H1 (cell line): ENCODE results near the gene PTPRT. TPM values are rescaled to one million over a fixed set of nuclear protein-coding genes. Genes with fewer than 3 reads are reported as not detected.

ENCODE experiments used
- CTCF ChIA-PET: fragments of 300-600 bp; sonication (Branson Sonifier 250); formaldehyde crosslinking; loops from one replicate; lab custom pipeline; 2021; ENCODE audit not compliant: partially characterized antibody; lab: Charles Lee
- POLR2A ChIA-PET: fragments of 300-600 bp; sonication (Branson Sonifier 250); formaldehyde crosslinking; loops from one replicate; lab custom pipeline; 2021; ENCODE audit warnings: inconsistent platforms; ENCODE audit not compliant: partially characterized antibody; lab: Charles Lee
- DNase-seq, 2 experiments: peaks; one replicate each; pipeline versions ENCODE4 v3.0.0 to v3.0.0-alpha.2; 2010 to 2022; ENCODE audit warnings: low spot score in 2 of 2, low read depth in 1 of 2, mixed read lengths in 1 of 2
- FAIRE-seq: peaks from 2 replicates; lab custom pipeline; 2011; peaks lifted over from hg19 to GRCh38; lab: Jason Lieb, UNC
- H2AFZ ChIP-seq: 2 replicates; pipeline ENCODE4 v1.8.1; 2012; ENCODE audit warnings: low read length, inconsistent platforms
- H2AK5ac ChIP-seq: 2 replicates; pipeline ENCODE4 v1.6.1; 2013; ENCODE audit warnings: low read depth, low read length
- H2BK120ac ChIP-seq: replicated peaks from 2 replicates; pipeline ENCODE3; 2013; ENCODE audit warnings: low read depth, low read length, inconsistent platforms
- H2BK12ac ChIP-seq: 2 replicates; pipeline ENCODE4 v1.6.1; 2013; ENCODE audit warnings: low read depth, low read length
- H2BK15ac ChIP-seq: 2 replicates; pipeline ENCODE4 v1.6.1; 2013; ENCODE audit warnings: low read length
- H2BK20ac ChIP-seq: 2 replicates; pipeline ENCODE4 v1.6.1; 2013; ENCODE audit warnings: low read length
- H2BK5ac ChIP-seq: 2 replicates; pipeline ENCODE4 v1.6.1; 2013; ENCODE audit warnings: low read depth, low read length
- H3K14ac ChIP-seq: 2 replicates; pipeline ENCODE4 v1.6.1; 2013; ENCODE audit warnings: inconsistent platforms; ENCODE audit not compliant: insufficient read length
- H3K18ac ChIP-seq: 2 replicates; pipeline ENCODE4 v1.6.1; 2013; ENCODE audit warnings: low read length; ENCODE audit errors: extremely low read depth
- H3K23ac ChIP-seq: 2 replicates; pipeline ENCODE4 v1.6.1; 2013; ENCODE audit warnings: inconsistent platforms; ENCODE audit not compliant: insufficient read length
- H3K23me2 ChIP-seq: 2 replicates; pipeline ENCODE4 v1.6.1; 2013; ENCODE audit warnings: low read depth, low read length
- H3K27ac ChIP-seq: 2 replicates; pipeline ENCODE4 v1.6.1; 2011; ENCODE audit warnings: low read depth, low read length, inconsistent platforms
- H3K27me3 ChIP-seq, 4 experiments: replicated peaks in 1 of 4; 1 replicate in 1 of 4; 2 replicates in 3 of 4; pipeline versions ENCODE4 v1.6.1 to v1.8.1; 2011 to 2013; ENCODE audit warnings: low read length in 3 of 4, mild to moderate bottlenecking in 3 of 4, inconsistent platforms in 2 of 4, mixed read lengths in 2 of 4, moderate library complexity in 1 of 4; ENCODE audit not compliant: control insufficient read depth in 3 of 4, insufficient read depth in 3 of 4; ENCODE audit errors: extremely low read depth in 1 of 4
- H3K36me3 ChIP-seq, 4 experiments: 2 replicates each; pipeline versions ENCODE4 v1.6.1 to v1.8.1; 2011 to 2013; ENCODE audit warnings: mild to moderate bottlenecking in 4 of 4, low read length in 3 of 4, moderate library complexity in 2 of 4, control low read depth in 1 of 4, inconsistent platforms in 1 of 4; ENCODE audit not compliant: insufficient read depth in 4 of 4, control insufficient read depth in 2 of 4
- H3K4ac ChIP-seq: replicated peaks from 2 replicates; pipeline ENCODE3; 2013; ENCODE audit warnings: low read length, low read depth, mixed read lengths, inconsistent platforms; ENCODE audit not compliant: insufficient read length
- H3K4me1 ChIP-seq, 4 experiments: replicated peaks in 1 of 4; 1 replicate in 1 of 4; 2 replicates in 3 of 4; pipeline versions ENCODE4 v1.6.1 to v1.8.1; 2011 to 2013; ENCODE audit warnings: low read length in 3 of 4, inconsistent platforms in 2 of 4, mixed read lengths in 1 of 4; ENCODE audit not compliant: insufficient read depth in 4 of 4, control insufficient read depth in 3 of 4
- H3K4me2 ChIP-seq, 2 experiments: 2 replicates each; pipeline versions ENCODE4 v1.6.1 to v1.8.1; 2011 to 2013; ENCODE audit warnings: low read depth in 2 of 2, low read length in 2 of 2, control low read depth in 1 of 2, inconsistent platforms in 1 of 2, mild to moderate bottlenecking in 1 of 2; ENCODE audit not compliant: insufficient read depth in 1 of 2
- H3K4me3 ChIP-seq, 4 experiments: fragments of 200-600, 300-600 bp in 1 of 4; sonication (generic), shearing (Covaris generic), sonication (Bioruptor Twin) in 1 of 4; 2 replicates each; pipeline versions ENCODE4 v1.5.1 to v1.8.1; 2011 to 2016; ENCODE audit warnings: low read length in 4 of 4, low read depth in 3 of 4, control low read depth in 2 of 4, inconsistent platforms in 2 of 4, mild to moderate bottlenecking in 2 of 4, mixed read lengths in 1 of 4, moderate library complexity in 1 of 4; ENCODE audit not compliant: insufficient read depth in 2 of 4; ENCODE audit errors: extremely low read depth in 1 of 4
- H3K56ac ChIP-seq: replicated peaks from 2 replicates; pipeline ENCODE3; 2013; ENCODE audit warnings: low read depth, mild to moderate bottlenecking, mixed read lengths, low read length, inconsistent platforms; ENCODE audit not compliant: insufficient read length
- H3K79me1 ChIP-seq: 2 replicates; pipeline ENCODE4 v1.6.1; 2013; ENCODE audit warnings: low read depth, low read length, control low read depth
- H3K79me2 ChIP-seq, 2 experiments: 2 replicates each; pipeline versions ENCODE4 v1.6.1 to v1.8.1; 2012 to 2013; ENCODE audit warnings: low read length in 2 of 2, mild to moderate bottlenecking in 2 of 2, inconsistent platforms in 1 of 2; ENCODE audit not compliant: insufficient read depth in 2 of 2, control insufficient read depth in 1 of 2
- H3K9ac ChIP-seq, 4 experiments: replicated peaks in 1 of 4; 1 replicate in 1 of 4; 2 replicates in 3 of 4; pipeline versions ENCODE4 v1.6.1 to v1.8.1; 2011 to 2013; ENCODE audit warnings: low read depth in 3 of 4, low read length in 3 of 4, control low read depth in 2 of 4, mild to moderate bottlenecking in 2 of 4, moderate library complexity in 2 of 4, inconsistent platforms in 1 of 4; ENCODE audit errors: extremely low read depth in 1 of 4
- H3K9me3 ChIP-seq, 2 experiments: 2 replicates each; pipeline versions ENCODE4 v1.6.1 to v1.8.1; 2012 to 2013; ENCODE audit warnings: mild to moderate bottlenecking in 2 of 2, moderate library complexity in 2 of 2, control low read depth in 1 of 2, inconsistent platforms in 1 of 2, low read depth in 1 of 2, low read length in 1 of 2, mixed read lengths in 1 of 2; ENCODE audit not compliant: insufficient read depth in 2 of 2
- H4K20me1 ChIP-seq, 2 experiments: replicated peaks in 1 of 2; 2 replicates each; pipeline versions ENCODE3 to v1.8.1; 2011 to 2013; ENCODE audit warnings: inconsistent platforms in 2 of 2, low read length in 2 of 2, mild to moderate bottlenecking in 1 of 2; ENCODE audit not compliant: insufficient read depth in 2 of 2, control insufficient read depth in 1 of 2
- H4K5ac ChIP-seq: 2 replicates; pipeline ENCODE4 v1.6.1; 2013; ENCODE audit warnings: low read length, low read depth, mixed read lengths, inconsistent platforms; ENCODE audit not compliant: insufficient read length
- H4K8ac ChIP-seq: 2 replicates; pipeline ENCODE4 v1.8.0; 2013; ENCODE audit warnings: mild to moderate bottlenecking, moderate library complexity, low read length, inconsistent platforms; ENCODE audit not compliant: insufficient read depth; ENCODE audit errors: extremely low read depth
- H4K91ac ChIP-seq: replicated peaks from 2 replicates; pipeline ENCODE3; 2013; ENCODE audit warnings: low read length, mixed read lengths, inconsistent platforms; ENCODE audit not compliant: insufficient read length
- BCL11A ChIP-seq, 2 experiments: IDR thresholded peaks; one replicate each; pipeline ENCODE4 v1.6.1; 2011; ENCODE audit warnings: low read depth in 2 of 2, low read length in 2 of 2, mild to moderate bottlenecking in 2 of 2
- GABPA ChIP-seq: IDR thresholded peaks from 2 replicates; pipeline ENCODE4 v1.6.1; 2011; ENCODE audit warnings: mild to moderate bottlenecking, low read length, moderate library complexity, borderline replicate concordance; ENCODE audit not compliant: insufficient read depth
- JUN ChIP-seq: IDR thresholded peaks from 2 replicates; pipeline ENCODE4 v1.6.1; 2011; ENCODE audit warnings: low read depth, mild to moderate bottlenecking, improper control_type of control experiment, low read length
- KDM4A ChIP-seq: IDR thresholded peaks from one replicate; pipeline ENCODE4 v1.7.1; 2012; ENCODE audit warnings: low read depth, mild to moderate bottlenecking, moderate library complexity, low read length, inconsistent platforms; ENCODE audit not compliant: severe bottlenecking
- NANOG ChIP-seq: IDR thresholded peaks from 2 replicates; pipeline ENCODE4 v1.6.1; 2011; ENCODE audit warnings: low read length, low read depth, mild to moderate bottlenecking, inconsistent platforms; ENCODE audit not compliant: insufficient read depth, poor library complexity, severe bottlenecking
- RFX5 ChIP-seq: IDR thresholded peaks from 2 replicates; pipeline ENCODE4 v1.6.1; 2011; ENCODE audit warnings: low read depth, low read length, improper control_type of control experiment, borderline replicate concordance
- SP4 ChIP-seq: IDR thresholded peaks from 2 replicates; pipeline ENCODE4 v1.6.1; 2012; ENCODE audit warnings: low read length, inconsistent platforms
- WGBS, 2 experiments: shearing (Covaris generic) in 1 of 2; methylation state at CpG; one replicate each; pipeline versions ENCODE4 v1.1.6 to v1.1.7; 2013 to 2015; ENCODE audit warnings: low lambda C conversion rate in 2 of 2, mixed read lengths in 2 of 2, inconsistent platforms in 1 of 2, low coverage in 1 of 2, missing lambda C conversion rate in 1 of 2; ENCODE audit not compliant: insufficient replicate concordance in 2 of 2, insufficient coverage in 1 of 2, insufficient read length in 1 of 2; ENCODE audit errors: extremely low coverage in 1 of 2, missing lambda C conversion rate in 1 of 2; 5-methylcytosine and 5-hydroxymethylcytosine counted together
- polyA plus RNA-seq, 7 experiments: library from polyadenylated mRNA; depleted of rRNA in 3 of 7; stranded (reverse) in 5 of 7; unstranded in 2 of 7; fragments of >200 nt in 5 of 7; fragments of 200-250 nt in 2 of 7; gene quantifications; 1 replicate in 5 of 7; 2 replicates in 1 of 7; 4 replicates in 1 of 7; pipeline versions ENCODE4 v1.2.1 to v1.2.3, GENCODE V29; 2011 to 2013; ENCODE audit warnings: missing spikeins in 2 of 7, mixed read lengths in 2 of 7
- total RNA-seq: library from RNA; stranded (reverse); fragmentation: NEBNext Ultra II Directional; extraction: Animal tissue kit (Norgen Biotek cat#: 25700); gene quantifications from 2 replicates; pipeline ENCODE4 v1.2.1, GENCODE V29; 2021

Gene PTPRT
- total and polyA plus RNA-seq, 2 of the 8 experiments (the other 6 are each of a cell fraction or from before 2014, with no cell fraction given) = 0.33 to 1.8 TPM

GRCh38 chr20:43238266-43238665 lies 48.6 kb upstream of the PTPRT start:
- Histone ChIP-seq H3K36me3 (no peaks in the 10 kb centered on the region), H2BK12ac (no peak overlapping the region), H3K14ac (no peak overlapping the region), H3K23me2 (no peaks in the 10 kb centered on the region), H2BK120ac (no peak overlapping the region), H2AFZ (no peak overlapping the region), H4K20me1 (no peaks in the 10 kb centered on the region), H2BK5ac (no peak overlapping the region), H4K5ac (no peak overlapping the region), H3K4me1 (peaks cover 0 to 5% (median 3%) of the 10 kb centered on the region in 4 experiments; a peak in 5 of 7 replicates), H3K56ac (no peak overlapping the region), H3K18ac (no peak overlapping the region), H3K4me2 (no peak overlapping the region), H3K79me2 (no peaks in the 10 kb centered on the region), H2AK5ac (no peak overlapping the region), H2BK20ac (no peak overlapping the region), H3K9me3 (no peaks in the 10 kb centered on the region), H3K27ac (no peak overlapping the region), H4K91ac (no peak overlapping the region), H3K4ac (no peak overlapping the region), H3K27me3 (no peaks in the 10 kb centered on the region), H2BK15ac (no peak overlapping the region), H3K4me3 (no peak overlapping the region), H3K79me1 (no peaks in the 10 kb centered on the region), H4K8ac (no peak overlapping the region), H3K23ac (no peak overlapping the region), H3K9ac (no peak overlapping the region)
- 94% methylated on average over 5 of the region's 5 CpGs; no CpG with 5 or more reads in 1 of the 2 experiments for WGBS, 2 experiments
- ChIA-PET CTCF (interaction anchor here (1.2 kb wide), 1 partner anchor 26 kb away, joined by 3 read pairs; no protein-coding TSS in a partner anchor), POLR2A (no interaction called here)
- no peak for DNase-seq
- FAIRE-seq = no peak
- TF ChIP-seq KDM4A = no peak
- TF ChIP-seq GABPA = no peak
- no peak for TF ChIP-seq JUN
- TF ChIP-seq RFX5 = no peak
- no peak for TF ChIP-seq NANOG
- TF ChIP-seq SP4 = no peak
- no peak for TF ChIP-seq BCL11A (IDR thresholded peaks at IDR 0.05; ENCODE audit: low read depth in 2 of 2, low read length in 2 of 2)
